Progenitor cell of endocrine pancreas (in vitro differentiated cells): ENCODE measurements around the gene CX3CL1. TPM values are rescaled to one million over a fixed set of nuclear protein-coding genes. Genes with fewer than 3 reads are reported as not detected.

Experiments used
- DNase-seq: peaks from one replicate; pipeline ENCODE4 v3.0.0; 2021; ENCODE audit warnings: low spot score; ENCODE audit not compliant: unreplicated experiment
- H3K27ac Mint-ChIP-seq: 2 replicates; pipeline ENCODE4 v1.8.0; 2021; ENCODE audit warnings: mild to moderate bottlenecking, moderate library complexity, mixed read lengths
- H3K27me3 Mint-ChIP-seq: 2 replicates; pipeline ENCODE4 v1.8.0; 2021; ENCODE audit warnings: mixed read lengths
- H3K36me3 Mint-ChIP-seq: 2 replicates; pipeline ENCODE4 v1.8.0; 2022; ENCODE audit warnings: mixed read lengths; ENCODE audit not compliant: insufficient read depth
- H3K4me1 Mint-ChIP-seq: 2 replicates; pipeline ENCODE4 v1.8.0; 2021; ENCODE audit warnings: low read depth, mixed read lengths
- H3K4me3 Mint-ChIP-seq: 2 replicates; pipeline ENCODE4 v1.8.0; 2021; ENCODE audit warnings: low read depth, mild to moderate bottlenecking, moderate library complexity, mixed read lengths
- H3K9me3 Mint-ChIP-seq: 2 replicates; pipeline ENCODE4 v1.8.0; 2021; ENCODE audit warnings: low read depth, mixed read lengths
- CTCF ChIP-seq: fragments of 200-600 bp; sonication (generic); IDR thresholded peaks from one replicate; pipeline ENCODE4 v1.5.0; 2021; ENCODE audit warnings: antibody characterized with exemption, mild to moderate bottlenecking; ENCODE audit not compliant: unreplicated experiment
- total RNA-seq: library from RNA; stranded (reverse); gene quantifications from 2 replicates; pipeline ENCODE4 v1.2.1, GENCODE V29; 2021

The CX3CL1 gene
- total RNA-seq, 1 donor from 2014 or later = 0.74 TPM

GRCh38 chr16:57382535-57383275 lies 10.4 kb downstream of the CX3CL1 start:
- DNase-seq = no peak
- H3K4me1 Mint-ChIP-seq = peaks cover 3% of the 10 kb centered on the region
- peaks cover 4% of the 10 kb centered on the region for H3K27me3 Mint-ChIP-seq
- TF ChIP-seq CTCF = no peak
- no peaks in the 10 kb centered on the region for H3K9me3 Mint-ChIP-seq
- no peak overlapping the region for H3K27ac Mint-ChIP-seq
- no peaks in the 10 kb centered on the region for H3K36me3 Mint-ChIP-seq
- H3K4me3 Mint-ChIP-seq = no peak overlapping the region

GRCh38 chr16:57383276-57384247 lies 11.3 kb downstream of the CX3CL1 start:
- no peaks in the 10 kb centered on the region for H3K9me3 Mint-ChIP-seq
- peaks cover 6% of the 10 kb centered on the region for H3K27me3 Mint-ChIP-seq
- H3K4me3 Mint-ChIP-seq = no peak overlapping the region
- no peak for DNase-seq
- H3K27ac Mint-ChIP-seq = no peak overlapping the region
- H3K4me1 Mint-ChIP-seq = no peaks in the 10 kb centered on the region
- TF ChIP-seq CTCF = no peak
- no peaks in the 10 kb centered on the region for H3K36me3 Mint-ChIP-seq

- Mint-ChIP-seq H3K36me3 (no peaks in the 10 kb centered on the region), H3K4me1 (no peaks in the 10 kb centered on the region), H3K9me3 (no peaks in the 10 kb centered on the region), H3K4me3 (no peak overlapping the region), H3K27ac (no peak overlapping the region), H3K27me3 (peaks cover 8% of the 10 kb centered on the region)
- TF ChIP-seq CTCF = no peak
- DNase-seq = no peak
Measured at GRCh38 chr16:57384248-57385070, 12.2 kb downstream of the CX3CL1 start.

GRCh38 chr16:57385083-57385482 lies 12.8 kb downstream of the CX3CL1 start:
- no peaks in the 10 kb centered on the region for H3K36me3 Mint-ChIP-seq
- no peak overlapping the region for H3K27ac Mint-ChIP-seq
- H3K27me3 Mint-ChIP-seq = peaks cover 8% of the 10 kb centered on the region
- no peak for DNase-seq
- no peak for TF ChIP-seq CTCF
- no peaks in the 10 kb centered on the region for H3K9me3 Mint-ChIP-seq
- H3K4me3 Mint-ChIP-seq = no peak overlapping the region
- no peaks in the 10 kb centered on the region for H3K4me1 Mint-ChIP-seq
